Loucy (cell line): ENCODE data around the gene MYBPHL.

Source experiments
- EZH2phosphoT487 ChIP-seq: fragments of 200-600 bp; IDR thresholded peaks from 2 replicates; pipeline ENCODE4 v1.6.1; 2018; ENCODE audit warnings: antibody characterized with exemption, mild to moderate bottlenecking, moderate library complexity, borderline replicate concordance
- TF ChIP-seq, protein P1 (sequence below): fragments of 200-600 bp; sonication (generic); conservative IDR thresholded peaks from 2 replicates; pipeline ENCODE4 v1.5.1; 2014; ENCODE audit warnings: mild to moderate bottlenecking, antibody characterized with exemption, low read length

DNA sequence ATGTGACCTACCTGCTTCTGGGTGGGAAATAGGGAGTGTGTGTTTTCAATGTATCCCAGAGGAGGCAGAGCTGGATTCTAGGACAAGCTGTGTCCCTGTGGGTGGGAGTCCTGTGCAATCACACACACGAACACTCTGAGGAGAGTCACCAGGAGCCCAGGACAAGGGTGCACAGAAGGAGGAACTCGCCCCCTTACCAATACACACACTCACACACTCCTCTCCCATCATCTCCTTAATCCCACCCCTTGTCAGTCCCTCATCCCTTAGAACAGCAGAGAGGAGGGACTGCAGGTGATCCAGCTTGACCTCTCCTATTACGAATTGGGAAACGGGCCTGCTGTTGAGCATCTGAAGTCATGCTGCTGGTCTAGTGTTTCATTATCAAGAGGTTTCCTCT is 8.5 kb upstream of the MYBPHL start:
- TF ChIP-seq, protein P1, sequence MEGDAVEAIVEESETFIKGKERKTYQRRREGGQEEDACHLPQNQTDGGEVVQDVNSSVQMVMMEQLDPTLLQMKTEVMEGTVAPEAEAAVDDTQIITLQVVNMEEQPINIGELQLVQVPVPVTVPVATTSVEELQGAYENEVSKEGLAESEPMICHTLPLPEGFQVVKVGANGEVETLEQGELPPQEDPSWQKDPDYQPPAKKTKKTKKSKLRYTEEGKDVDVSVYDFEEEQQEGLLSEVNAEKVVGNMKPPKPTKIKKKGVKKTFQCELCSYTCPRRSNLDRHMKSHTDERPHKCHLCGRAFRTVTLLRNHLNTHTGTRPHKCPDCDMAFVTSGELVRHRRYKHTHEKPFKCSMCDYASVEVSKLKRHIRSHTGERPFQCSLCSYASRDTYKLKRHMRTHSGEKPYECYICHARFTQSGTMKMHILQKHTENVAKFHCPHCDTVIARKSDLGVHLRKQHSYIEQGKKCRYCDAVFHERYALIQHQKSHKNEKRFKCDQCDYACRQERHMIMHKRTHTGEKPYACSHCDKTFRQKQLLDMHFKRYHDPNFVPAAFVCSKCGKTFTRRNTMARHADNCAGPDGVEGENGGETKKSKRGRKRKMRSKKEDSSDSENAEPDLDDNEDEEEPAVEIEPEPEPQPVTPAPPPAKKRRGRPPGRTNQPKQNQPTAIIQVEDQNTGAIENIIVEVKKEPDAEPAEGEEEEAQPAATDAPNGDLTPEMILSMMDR: no peak
- TF ChIP-seq EZH2phosphoT487: no peak
